CD14-positive monocyte (primary cell): ENCODE data around the gene FANCM. TPM values are rescaled to one million over a fixed set of nuclear protein-coding genes. Genes with fewer than 3 reads are reported as not detected.
A peak's percentile ranks its signal among the peaks of the same experiment; 100 is the strongest.

Experiments
- DNase-seq, 3 donors: peaks; one replicate each; pipeline ENCODE4 v3.0.0-alpha.2; 2011 to 2022
- H2AFZ ChIP-seq: 2 replicates; pipeline ENCODE4 v1.6.0; 2012; ENCODE audit warnings: mild to moderate bottlenecking, low read depth, low read length, inconsistent platforms; ENCODE audit not compliant: insufficient read depth, poor library complexity, severe bottlenecking
- H3K27ac ChIP-seq, 2 donors: 1 replicate in 1 of 2; 2 replicates in 1 of 2; pipeline ENCODE4 v1.5.1; 2012 to 2013; ENCODE audit warnings: low read length in 2 of 2, control low read depth in 1 of 2, inconsistent platforms in 1 of 2, low read depth in 1 of 2, mild to moderate bottlenecking in 1 of 2
- H3K27me3 ChIP-seq, 2 donors: one replicate each; pipeline versions ENCODE4 v1.6.0 to v1.6.1; 2011 to 2013; ENCODE audit warnings: low read length in 2 of 2; ENCODE audit not compliant: control insufficient read depth in 2 of 2, insufficient read depth in 2 of 2
- H3K36me3 ChIP-seq, 2 donors: replicated peaks in 1 of 2; 1 replicate in 1 of 2; 2 replicates in 1 of 2; pipeline versions ENCODE4 v1.5.1 to v1.6.1; 2012 to 2013; ENCODE audit warnings: low read length in 2 of 2, control low read depth in 1 of 2, inconsistent platforms in 1 of 2, mild to moderate bottlenecking in 1 of 2; ENCODE audit not compliant: insufficient read depth in 2 of 2, control insufficient read depth in 1 of 2
- H3K4me1 ChIP-seq, 2 donors: 1 replicate in 1 of 2; 2 replicates in 1 of 2; pipeline versions ENCODE4 v1.5.1 to v1.6.1; 2012 to 2013; ENCODE audit warnings: low read length in 2 of 2, control low read depth in 1 of 2, inconsistent platforms in 1 of 2, mild to moderate bottlenecking in 1 of 2, moderate library complexity in 1 of 2; ENCODE audit not compliant: insufficient read depth in 2 of 2, control insufficient read depth in 1 of 2
- H3K4me2 ChIP-seq: replicated peaks from 2 replicates; pipeline ENCODE3; 2012; ENCODE audit warnings: low read length, moderate library complexity, mild to moderate bottlenecking; ENCODE audit not compliant: poor library complexity, severe bottlenecking; ENCODE audit errors: extremely low read depth
- H3K4me3 ChIP-seq, 3 experiments: fragments of 200-600 bp in 1 of 3; sonication (generic) in 1 of 3; replicated peaks in 1 of 3; 1 replicate in 2 of 3; 2 replicates in 1 of 3; pipeline ENCODE4 v1.5.1; 2011 to 2013; ENCODE audit warnings: low read length in 3 of 3, mild to moderate bottlenecking in 3 of 3, control low read depth in 2 of 3, low read depth in 2 of 3, inconsistent platforms in 1 of 3, moderate library complexity in 1 of 3
- H3K79me2 ChIP-seq: 2 replicates; pipeline ENCODE4 v1.6.0; 2012; ENCODE audit warnings: mild to moderate bottlenecking, control low read depth, inconsistent platforms, low read length, moderate library complexity; ENCODE audit not compliant: insufficient read depth
- H3K9ac ChIP-seq: 2 replicates; pipeline ENCODE4 v1.6.0; 2017; ENCODE audit warnings: low read length, mild to moderate bottlenecking; ENCODE audit not compliant: insufficient read depth, poor library complexity, severe bottlenecking
- H3K9me3 ChIP-seq, 2 donors: replicated peaks in 1 of 2; 1 replicate in 1 of 2; 2 replicates in 1 of 2; pipeline versions ENCODE4 v1.5.1 to v1.6.1; 2012 to 2013; ENCODE audit warnings: low read length in 2 of 2, control low read depth in 1 of 2; ENCODE audit not compliant: control insufficient read depth in 1 of 2, insufficient read depth in 1 of 2
- H4K20me1 ChIP-seq: 2 replicates; pipeline ENCODE4 v1.6.0; 2012; ENCODE audit warnings: mild to moderate bottlenecking, low read length, control low read depth, moderate library complexity; ENCODE audit not compliant: insufficient read depth
- H3K27ac Mint-ChIP-seq, 7 donors: one replicate each; pipeline ENCODE4 v1.8.0; 2020; ENCODE audit warnings: mild to moderate bottlenecking in 7 of 7, mixed read lengths in 7 of 7, moderate library complexity in 6 of 7, inconsistent platforms in 2 of 7
- H3K27me3 Mint-ChIP-seq, 3 donors: one replicate each; pipeline ENCODE4 v1.8.0; 2021 to 2022; ENCODE audit warnings: low read depth in 3 of 3, mild to moderate bottlenecking in 3 of 3, mixed read lengths in 3 of 3, moderate library complexity in 3 of 3, inconsistent platforms in 1 of 3
- H3K36me3 Mint-ChIP-seq, 2 donors: one replicate each; pipeline ENCODE4 v1.8.0; 2020; ENCODE audit warnings: mixed read lengths in 2 of 2, inconsistent platforms in 1 of 2, mild to moderate bottlenecking in 1 of 2
- H3K4me1 Mint-ChIP-seq: one replicate; pipeline ENCODE4 v1.8.0; 2020; ENCODE audit warnings: mild to moderate bottlenecking, mixed read lengths
- H3K4me3 Mint-ChIP-seq, 2 donors: one replicate each; pipeline ENCODE4 v1.8.0; 2020; ENCODE audit warnings: mild to moderate bottlenecking in 2 of 2, mixed read lengths in 2 of 2, moderate library complexity in 1 of 2
- H3K9me3 Mint-ChIP-seq, 7 donors: one replicate each; pipeline ENCODE4 v1.8.0; 2020 to 2022; ENCODE audit warnings: mixed read lengths in 7 of 7, mild to moderate bottlenecking in 6 of 7, moderate library complexity in 6 of 7, inconsistent platforms in 2 of 7
- WGBS: methylation state at CpG from one replicate; pipeline ENCODE4 v1.1.5; 2013; ENCODE audit warnings: missing lambda C conversion rate; ENCODE audit not compliant: insufficient coverage; 5-methylcytosine and 5-hydroxymethylcytosine counted together
- intact Hi-C, 2 donors: fragments of 100-400 bp; cut with micrococcal nuclease; formaldehyde crosslinking; loops; one replicate each; pipeline versions ENCODE4 v1.15.0 to v1.15.1; 2023
- polyA plus RNA-seq, 3 donors: library from polyadenylated mRNA; depleted of rRNA in 1 of 3; unstranded in 2 of 3; stranded (reverse) in 1 of 3; fragments of 300-500 nt in 2 of 3; fragments of >200 nt in 1 of 3; fragmentation: Illumina TruSeq in 2 of 3; gene quantifications; 1 replicate in 2 of 3; 2 replicates in 1 of 3; pipeline ENCODE4 v1.2.3, GENCODE V29; 2012 to 2021
- TF ChIP-seq, protein P1 (sequence below): fragments of 200-600 bp; IDR thresholded peaks from one replicate; pipeline ENCODE4 v1.8.0; 2022; ENCODE audit warnings: antibody characterized with exemption, mild to moderate bottlenecking

The FANCM gene
- polyA plus RNA-seq, 3 donors = 0.66 to 1.6 (median 1.2) TPM

- intact Hi-C loops = no loop called here
- Histone ChIP-seq H3K9ac (no peak overlapping the region), H3K36me3 (peaks cover 96 to 99% of the 10 kb centered on the region in 2 donors), H4K20me1 (peaks cover 69% of the 10 kb centered on the region), H3K4me2 (no peak overlapping the region), H3K4me1 (peaks cover 0 to 5% of the 10 kb centered on the region in 2 donors), H3K27ac (no peak overlapping the region), H3K4me3 (no peak overlapping the region), H2AFZ (no peak overlapping the region), H3K79me2 (peaks cover 73% of the 10 kb centered on the region), H3K27me3 (no peaks in the 10 kb centered on the region), H3K9me3 (no peaks in the 10 kb centered on the region)
- Mint-ChIP-seq H3K27me3 (no peaks in the 10 kb centered on the region), H3K9me3 (no peaks in the 10 kb centered on the region), H3K4me3 (no peak overlapping the region), H3K27ac (peak overlapping the region in 2 of 7 donors; percentile 59 to 61), H3K4me1 (peaks cover 7% of the 10 kb centered on the region), H3K36me3 (peaks cover 69 to 90% of the 10 kb centered on the region in 2 donors)
- DNase-seq = no peak
- WGBS = 100% methylated on average over 3 of the region's 4 CpGs
- TF ChIP-seq, protein P1, sequence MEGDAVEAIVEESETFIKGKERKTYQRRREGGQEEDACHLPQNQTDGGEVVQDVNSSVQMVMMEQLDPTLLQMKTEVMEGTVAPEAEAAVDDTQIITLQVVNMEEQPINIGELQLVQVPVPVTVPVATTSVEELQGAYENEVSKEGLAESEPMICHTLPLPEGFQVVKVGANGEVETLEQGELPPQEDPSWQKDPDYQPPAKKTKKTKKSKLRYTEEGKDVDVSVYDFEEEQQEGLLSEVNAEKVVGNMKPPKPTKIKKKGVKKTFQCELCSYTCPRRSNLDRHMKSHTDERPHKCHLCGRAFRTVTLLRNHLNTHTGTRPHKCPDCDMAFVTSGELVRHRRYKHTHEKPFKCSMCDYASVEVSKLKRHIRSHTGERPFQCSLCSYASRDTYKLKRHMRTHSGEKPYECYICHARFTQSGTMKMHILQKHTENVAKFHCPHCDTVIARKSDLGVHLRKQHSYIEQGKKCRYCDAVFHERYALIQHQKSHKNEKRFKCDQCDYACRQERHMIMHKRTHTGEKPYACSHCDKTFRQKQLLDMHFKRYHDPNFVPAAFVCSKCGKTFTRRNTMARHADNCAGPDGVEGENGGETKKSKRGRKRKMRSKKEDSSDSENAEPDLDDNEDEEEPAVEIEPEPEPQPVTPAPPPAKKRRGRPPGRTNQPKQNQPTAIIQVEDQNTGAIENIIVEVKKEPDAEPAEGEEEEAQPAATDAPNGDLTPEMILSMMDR = no peak
These were observed 91.8 kb downstream of the FANCM start for GRCh38 chr14:45227566-45227965.

DNA sequence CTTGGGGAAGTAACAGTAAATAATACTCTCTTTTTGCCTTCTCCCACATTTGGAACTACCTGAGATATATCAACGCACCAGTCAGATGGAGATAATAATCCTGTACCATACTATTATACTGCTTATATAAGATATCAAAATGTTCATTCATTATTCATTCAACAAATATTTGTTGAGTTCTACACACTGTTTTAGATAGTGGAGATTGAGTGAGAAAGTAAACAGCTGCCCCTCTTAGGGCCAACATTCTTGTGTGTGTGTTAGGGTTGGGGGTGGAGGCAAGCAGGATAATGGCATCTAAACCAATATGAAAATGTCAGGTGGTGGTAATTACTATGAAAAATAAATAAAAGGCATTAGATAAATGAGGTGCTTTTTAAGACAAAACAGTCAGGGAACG, 103.3 kb downstream of the FANCM start:
- Histone ChIP-seq H4K20me1 (peaks cover 30% of the 10 kb centered on the region), H2AFZ (no peak overlapping the region), H3K27me3 (no peaks in the 10 kb centered on the region), H3K9me3 (no peaks in the 10 kb centered on the region), H3K36me3 (peaks cover 38 to 51% of the 10 kb centered on the region in 2 donors), H3K9ac (no peak overlapping the region), H3K4me1 (peaks cover 10 to 20% of the 10 kb centered on the region in 2 donors), H3K4me3 (no peak overlapping the region), H3K4me2 (no peak overlapping the region), H3K79me2 (no peaks in the 10 kb centered on the region), H3K27ac (no peak overlapping the region)
- Mint-ChIP-seq H3K4me3 (no peak overlapping the region), H3K4me1 (peaks cover 14% of the 10 kb centered on the region), H3K36me3 (peaks cover 30 to 37% of the 10 kb centered on the region in 2 donors), H3K27ac (peak overlapping the region in 3 of 7 donors; percentile 7 to 32 (median 12)), H3K9me3 (no peaks in the 10 kb centered on the region), H3K27me3 (no peaks in the 10 kb centered on the region)
- DNase-seq = no peak
- intact Hi-C loops = no loop called here
- 50% methylated on average over 1 of the region's 2 CpGs for WGBS
- TF ChIP-seq, protein P1 = no peak
